OCI-M2 (cell line): ENCODE data around the gene RAD51B.
"Not testable (repeated sequence)": the region's sequence is repeated elsewhere in the genome, so short reads cannot be mapped to it uniquely, and the experiment has no call there.

Source experiments
- DNase-seq: peaks from one replicate; lab custom pipeline; 2025; ENCODE audit not compliant: unreplicated experiment; lab: John Stamatoyannopoulos, UW

RAD51B gene

DNA sequence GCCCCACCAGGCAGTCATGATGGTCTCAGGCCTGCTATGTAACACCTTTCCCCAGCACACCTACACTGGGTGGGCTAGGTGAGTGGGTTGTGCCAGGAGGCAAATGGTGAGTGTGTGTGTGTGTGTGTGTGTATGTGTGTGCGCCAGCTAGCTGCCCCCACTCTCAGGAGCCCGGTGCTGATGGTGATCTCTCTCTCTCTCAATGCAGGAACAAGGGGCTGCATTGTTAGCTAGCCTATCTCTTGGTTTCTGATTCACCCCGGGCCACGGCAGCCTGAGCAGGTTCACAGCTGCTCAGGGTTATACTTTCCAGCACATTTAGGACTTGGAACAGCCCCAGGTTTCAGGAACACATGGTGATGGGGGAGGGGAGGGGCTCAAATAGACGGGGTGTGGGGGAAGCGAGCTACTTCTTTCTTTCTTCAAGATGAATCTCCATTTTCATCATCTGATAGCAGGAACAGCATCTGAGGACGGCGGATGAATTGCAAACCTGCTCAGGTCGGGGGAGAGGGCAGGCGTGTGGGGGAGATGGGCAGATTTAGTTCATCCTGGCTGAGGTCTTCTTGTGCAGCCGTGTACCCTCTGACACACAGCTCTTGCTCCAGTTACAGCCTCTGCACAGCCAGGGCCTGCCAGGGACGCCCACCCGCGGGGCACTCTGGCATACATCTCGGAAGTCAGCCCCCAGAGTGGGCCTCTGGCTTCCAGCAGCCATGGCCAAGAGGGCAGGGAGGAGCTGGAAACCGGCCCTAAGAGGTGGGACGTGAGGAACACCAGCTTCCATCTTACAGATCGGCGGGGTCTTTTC, 835.6 kb downstream of the RAD51B start:
- DNase-seq: no peak

DNA sequence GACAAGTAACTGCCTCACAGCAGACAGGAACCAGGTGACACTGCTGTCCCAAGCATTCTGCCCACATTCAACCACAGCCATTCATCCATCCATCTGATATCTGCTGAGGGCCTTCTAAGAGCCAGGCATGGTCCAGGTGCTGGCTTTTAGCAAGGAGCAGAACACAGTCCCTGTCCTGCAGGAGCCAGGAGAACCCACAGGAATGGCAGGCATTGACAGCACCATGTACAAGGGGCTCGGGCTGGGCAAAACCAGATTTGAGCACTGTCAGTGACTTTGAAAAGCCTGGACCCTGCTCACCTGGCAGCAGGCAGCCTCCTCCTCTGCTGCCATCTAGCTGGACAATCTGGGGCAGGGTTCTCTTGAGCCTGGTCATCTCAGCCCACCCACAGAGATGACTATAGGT, 836.3 kb downstream of the RAD51B start:
- no peak for DNase-seq

- DNase-seq: no peak
Observed at GRCh38 chr14:68656452-68656851, 836.9 kb downstream of the RAD51B start.

DNA sequence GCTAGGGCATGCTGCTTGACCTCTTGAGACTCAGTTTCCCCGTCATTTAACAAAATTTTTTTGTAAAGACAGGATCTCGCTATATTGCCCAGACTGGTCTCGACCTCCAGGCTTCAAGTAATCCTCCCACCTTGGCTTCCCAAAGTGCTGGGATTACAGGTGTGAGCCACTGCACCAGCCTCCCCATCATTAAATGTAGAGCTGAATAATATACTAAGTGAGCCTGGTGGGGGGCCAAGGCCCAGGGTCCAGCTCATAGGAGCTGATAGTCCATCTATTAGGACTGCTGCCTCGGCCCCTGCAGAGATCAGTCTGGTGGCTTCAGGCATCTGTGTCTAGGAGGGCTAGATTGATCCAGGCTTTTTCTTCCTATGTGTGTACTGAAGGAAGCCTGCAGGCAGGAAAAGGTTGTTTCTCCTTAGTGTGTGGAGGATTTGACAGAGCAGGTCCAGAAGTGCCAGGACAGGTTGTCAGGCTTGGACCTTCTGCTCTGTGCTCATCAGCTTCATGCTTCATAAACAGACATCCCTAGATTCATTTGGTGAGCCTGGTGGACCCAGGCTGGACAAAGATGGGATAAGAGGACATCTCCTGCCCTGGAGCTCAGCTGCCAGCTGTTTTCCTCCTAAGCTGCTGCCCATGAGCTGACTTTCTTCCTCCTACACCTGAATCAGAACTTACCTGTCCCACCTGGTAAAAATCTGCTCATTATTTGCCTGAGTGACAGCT, 837.9 kb downstream of the RAD51B start:
- no peak for DNase-seq

GRCh38 chr14:68658029-68658509, 838.5 kb downstream of the RAD51B start:
- no peak for DNase-seq

DNA sequence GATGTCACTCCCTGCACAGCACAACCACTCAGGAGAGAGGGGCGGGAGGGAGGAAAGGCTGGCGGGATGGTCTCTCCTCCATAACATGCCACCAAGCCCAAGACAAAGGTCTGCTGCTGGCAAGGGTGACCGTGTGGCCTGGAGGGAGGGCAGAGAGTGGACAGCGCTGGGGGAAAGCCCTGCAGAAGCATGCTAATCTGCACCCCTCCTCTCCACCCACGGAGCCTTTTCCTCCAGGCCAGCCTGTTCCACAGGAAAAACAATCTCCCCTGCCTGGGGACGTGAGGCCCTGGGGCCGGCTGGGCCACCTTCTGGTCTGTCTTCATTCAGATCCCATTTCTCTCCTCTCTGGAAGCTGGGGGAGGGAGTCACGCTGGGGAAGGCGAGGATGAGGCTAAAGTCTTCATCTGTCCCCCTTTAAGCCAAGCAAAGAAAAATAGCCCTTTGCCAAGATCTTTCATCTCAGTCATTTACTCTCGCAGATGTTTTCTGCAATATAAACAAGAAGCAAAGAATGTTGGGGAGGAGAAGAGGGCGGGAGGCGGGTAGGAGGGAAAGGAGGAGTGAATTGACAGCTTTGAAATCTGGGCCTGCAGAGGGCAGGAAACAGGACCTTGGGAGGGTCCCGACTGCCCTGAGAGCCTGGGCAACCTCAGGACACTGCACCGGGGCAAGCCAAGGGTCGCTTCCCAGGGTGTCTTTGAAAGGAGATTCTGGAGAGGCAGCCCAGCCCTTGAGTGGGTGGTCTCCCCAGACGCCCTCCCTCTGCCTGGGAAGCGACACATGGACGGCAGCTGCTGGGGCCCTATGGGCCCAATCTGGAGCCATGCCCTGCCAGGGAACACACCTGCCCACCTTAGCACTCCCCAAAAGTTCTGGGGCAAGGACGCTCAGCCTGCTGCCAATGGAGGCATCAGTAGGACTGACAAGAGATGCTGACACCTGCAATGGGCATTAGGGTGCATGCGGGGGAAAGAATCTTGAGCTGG, 839.7 kb downstream of the RAD51B start:
- no peak for DNase-seq

GRCh38 chr14:68660495-68660894, 840.9 kb downstream of the RAD51B start:
- DNase-seq: no peak

DNA sequence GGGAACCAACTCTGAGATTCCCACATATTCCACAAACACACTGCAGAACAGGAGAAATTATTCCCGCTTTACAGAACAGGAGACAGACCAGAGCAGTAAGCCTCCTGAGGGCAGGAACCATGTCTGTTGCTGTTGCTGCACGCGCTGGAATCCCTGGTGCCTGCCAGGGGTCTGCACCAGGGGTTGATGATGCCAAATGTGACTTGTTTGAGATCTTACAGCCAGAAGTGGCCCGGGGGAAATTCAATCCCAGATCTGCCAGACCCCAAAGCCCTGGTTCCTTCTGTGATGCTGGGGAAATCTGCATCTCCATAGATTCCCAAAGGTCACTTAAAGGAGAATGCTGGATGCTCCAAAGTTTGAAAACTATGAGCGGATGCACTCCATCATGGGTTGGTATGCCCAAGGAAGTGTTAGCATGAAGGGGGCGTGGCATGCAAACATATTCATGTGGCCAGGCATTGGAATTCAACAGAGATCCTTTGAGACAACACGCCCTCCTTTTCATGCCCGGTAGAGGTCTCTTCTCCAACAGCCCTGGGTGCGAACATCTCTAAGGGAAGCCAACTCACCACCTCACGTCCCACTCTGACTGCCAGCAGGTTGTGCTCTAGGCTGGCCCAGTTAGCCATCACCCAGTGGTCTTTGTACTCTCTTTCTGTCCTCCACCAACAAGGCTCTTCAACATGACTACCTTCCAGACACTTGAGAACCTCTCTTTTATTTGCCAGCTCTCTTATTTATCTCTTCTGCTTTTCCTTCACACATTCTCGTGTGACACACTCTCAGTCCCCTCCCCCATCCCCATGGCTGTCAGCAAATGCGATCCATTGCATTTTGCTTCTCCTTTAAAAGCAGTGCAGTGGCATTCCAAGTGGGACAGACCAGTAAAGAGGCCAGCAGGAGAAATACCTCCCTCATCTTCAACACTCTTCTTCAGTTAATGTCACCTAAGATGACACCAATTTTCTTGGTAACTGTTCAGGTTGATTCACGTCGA, 841.9 kb downstream of the RAD51B start:
- no peak for DNase-seq

DNA sequence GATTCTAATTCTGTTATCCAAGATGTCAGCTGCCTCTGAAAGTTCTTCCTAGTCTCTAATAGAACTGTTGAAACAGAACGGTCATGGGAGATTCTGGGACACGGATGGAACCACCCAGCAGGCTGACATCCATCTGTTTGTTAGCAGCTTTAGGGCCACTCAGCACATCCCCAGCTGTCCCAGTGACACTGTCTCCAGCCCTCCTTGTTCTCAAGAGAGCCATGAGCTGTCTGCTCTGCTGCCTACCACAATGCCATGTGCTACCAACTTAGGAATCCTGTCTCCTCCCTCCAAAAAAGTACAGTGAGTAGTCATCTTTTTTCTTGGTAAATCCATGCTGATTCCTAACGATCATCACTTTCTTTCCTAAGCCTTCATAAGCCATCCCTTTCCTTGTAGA, 842.8 kb downstream of the RAD51B start:
- no peak for DNase-seq

DNA sequence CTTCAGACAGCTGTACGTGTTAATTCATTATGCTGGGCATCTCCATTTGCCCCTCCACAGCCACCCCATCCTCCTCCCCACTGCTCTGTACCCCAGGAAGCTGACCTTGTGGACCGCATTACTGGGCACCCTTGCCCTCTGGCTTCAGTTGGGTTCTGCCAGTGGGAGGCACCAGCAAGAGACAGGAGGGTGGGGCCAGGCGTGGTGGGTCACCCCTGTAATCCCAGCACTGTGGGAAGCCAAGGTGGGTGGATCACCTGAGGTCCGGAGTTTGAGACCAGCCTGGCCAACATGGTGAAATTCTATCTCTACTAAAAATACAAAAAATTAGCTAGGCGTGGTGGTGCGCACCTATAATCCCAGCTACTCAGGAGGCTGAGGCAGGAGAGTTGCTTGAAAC, 843.2 kb downstream of the RAD51B start:
- not testable (repeated sequence) for DNase-seq

GRCh38 chr14:68663385-68664076, 844.0 kb downstream of the RAD51B start:
- no peak for DNase-seq

GRCh38 chr14:68664225-68664681, 844.7 kb downstream of the RAD51B start:
- DNase-seq: no peak

DNA sequence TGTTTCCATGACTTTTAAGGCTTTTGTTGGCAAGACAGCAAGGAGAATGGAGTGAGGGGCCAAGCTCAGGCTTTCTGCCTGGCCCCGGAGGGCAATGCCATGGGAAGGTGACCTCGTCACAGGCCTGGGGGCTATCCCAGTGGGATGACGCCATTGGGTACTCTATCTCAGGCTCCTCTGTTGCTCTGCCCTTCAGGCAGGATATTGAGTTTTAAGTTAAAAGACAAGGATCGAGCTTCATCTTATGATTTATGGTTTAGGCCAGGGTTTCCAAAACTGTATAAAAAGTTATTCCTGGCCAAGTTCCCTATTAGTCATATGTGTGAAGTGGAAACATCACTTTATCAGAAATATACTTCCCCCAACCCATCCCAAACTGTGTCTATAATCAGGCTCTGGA, 845.6 kb downstream of the RAD51B start:
- DNase-seq: no peak

GRCh38 chr14:68665792-68666204, 846.2 kb downstream of the RAD51B start:
- DNase-seq: no peak

DNA sequence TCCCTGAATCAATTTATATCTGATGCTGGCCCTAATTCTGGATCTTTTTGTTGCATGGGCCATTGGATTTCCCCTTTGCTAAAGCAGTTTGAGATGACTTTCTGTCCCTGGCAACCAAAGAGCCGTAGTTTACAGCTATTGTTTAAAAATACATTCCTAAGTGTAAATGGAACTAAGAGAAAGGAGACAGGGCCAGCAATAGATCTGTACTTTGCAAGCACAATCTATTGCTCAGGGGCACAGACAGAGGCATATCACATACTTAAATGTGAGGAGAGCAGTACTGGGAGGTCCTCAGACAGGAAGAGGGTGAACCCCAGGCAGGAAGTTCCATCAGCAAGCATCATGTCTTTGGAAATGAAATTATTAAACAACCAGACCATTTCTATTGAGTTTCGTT, 846.7 kb downstream of the RAD51B start:
- DNase-seq: no peak

- DNase-seq: no peak
Observed at GRCh38 chr14:68666899-68667298, 847.3 kb downstream of the RAD51B start.

DNA sequence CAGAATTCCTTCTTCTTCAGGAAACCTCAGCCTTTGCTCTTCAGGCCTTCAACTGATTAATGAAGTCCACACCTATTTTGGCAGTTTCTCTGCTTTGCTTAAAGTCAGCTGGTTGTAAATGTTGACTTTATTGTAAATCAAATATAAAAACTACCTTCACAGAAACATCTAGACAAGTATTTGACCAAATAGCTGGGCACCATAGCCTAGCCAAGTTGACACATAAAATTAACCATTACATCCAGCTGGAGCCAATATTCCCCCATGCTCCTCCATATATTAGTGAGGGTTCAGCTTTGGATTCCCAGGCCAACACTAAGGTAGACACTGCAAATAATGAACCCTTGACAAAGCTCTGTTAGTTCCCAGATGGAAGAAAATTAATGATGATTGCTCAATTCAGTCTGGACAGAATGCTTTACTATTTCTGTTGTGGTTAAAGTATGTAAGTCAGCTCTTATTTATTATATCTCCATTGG, 847.8 kb downstream of the RAD51B start:
- no peak for DNase-seq

- no peak for DNase-seq
Observed at GRCh38 chr14:68668028-68668427, 848.4 kb downstream of the RAD51B start.

- no peak for DNase-seq
Observed at GRCh38 chr14:68668531-68668930, 849.0 kb downstream of the RAD51B start.
